Lower lobe of right lung (tissue), 2 donors: ENCODE measurements around the gene TNFRSF13B. TPM values are rescaled to one million over a fixed set of nuclear protein-coding genes. Genes with fewer than 3 reads are reported as not detected.
"Not testable (repeated sequence)": the region's sequence is repeated elsewhere in the genome, so short reads cannot be mapped to it uniquely, and the experiment has no call there.

Experiments used
- ATAC-seq, 2 donors: fragments of 200-7000 bp; cut with Tn5 transposase; one replicate each; pipeline ENCODE4 v1.9.1; 2020 to 2022; ENCODE audit warnings: mild to moderate bottlenecking in 2 of 2, moderate library complexity in 2 of 2
- DNase-seq: peaks from one replicate; pipeline ENCODE4 v3.0.0-alpha.2; 2020
- H3K27ac ChIP-seq: fragments of 200-600 bp; one replicate; pipeline ENCODE4 v1.8.0; 2022
- H3K27me3 ChIP-seq: fragments of 200-600 bp; one replicate; pipeline ENCODE4 v1.8.0; 2022; ENCODE audit warnings: low read depth
- H3K36me3 ChIP-seq: fragments of 200-600 bp; one replicate; pipeline ENCODE4 v1.8.0; 2022; ENCODE audit warnings: mild to moderate bottlenecking
- H3K4me1 ChIP-seq: fragments of 200-600 bp; one replicate; pipeline ENCODE4 v1.8.0; 2022
- H3K4me3 ChIP-seq: fragments of 200-600 bp; one replicate; pipeline ENCODE4 v1.8.0; 2022; ENCODE audit warnings: mild to moderate bottlenecking
- H3K9me3 ChIP-seq: fragments of 200-600 bp; one replicate; pipeline ENCODE4 v1.8.0; 2022
- intact Hi-C: fragments of 100-400 bp; cut with DNase I; formaldehyde crosslinking; loops from one replicate; pipeline ENCODE4 v1.11.0; 2022
- total RNA-seq: library from RNA; stranded (reverse); fragmentation: NEBNext Ultra II Directional; extraction: Animal tissue kit (Norgen Biotek cat#: 25700); gene quantifications from one replicate; pipeline ENCODE4 v1.2.1, GENCODE V29; 2021
- TF ChIP-seq, protein P1 (sequence below): fragments of 200-600 bp; IDR thresholded peaks from one replicate; pipeline ENCODE4 v1.8.0; 2022; ENCODE audit warnings: antibody characterized with exemption, mild to moderate bottlenecking
- donor health status: DM: no; HTN: yes; CAD: no; lungs with severe emphysema.

Gene TNFRSF13B
- total RNA-seq, 1 donor from 2014 or later, result 0.27 TPM

DNA sequence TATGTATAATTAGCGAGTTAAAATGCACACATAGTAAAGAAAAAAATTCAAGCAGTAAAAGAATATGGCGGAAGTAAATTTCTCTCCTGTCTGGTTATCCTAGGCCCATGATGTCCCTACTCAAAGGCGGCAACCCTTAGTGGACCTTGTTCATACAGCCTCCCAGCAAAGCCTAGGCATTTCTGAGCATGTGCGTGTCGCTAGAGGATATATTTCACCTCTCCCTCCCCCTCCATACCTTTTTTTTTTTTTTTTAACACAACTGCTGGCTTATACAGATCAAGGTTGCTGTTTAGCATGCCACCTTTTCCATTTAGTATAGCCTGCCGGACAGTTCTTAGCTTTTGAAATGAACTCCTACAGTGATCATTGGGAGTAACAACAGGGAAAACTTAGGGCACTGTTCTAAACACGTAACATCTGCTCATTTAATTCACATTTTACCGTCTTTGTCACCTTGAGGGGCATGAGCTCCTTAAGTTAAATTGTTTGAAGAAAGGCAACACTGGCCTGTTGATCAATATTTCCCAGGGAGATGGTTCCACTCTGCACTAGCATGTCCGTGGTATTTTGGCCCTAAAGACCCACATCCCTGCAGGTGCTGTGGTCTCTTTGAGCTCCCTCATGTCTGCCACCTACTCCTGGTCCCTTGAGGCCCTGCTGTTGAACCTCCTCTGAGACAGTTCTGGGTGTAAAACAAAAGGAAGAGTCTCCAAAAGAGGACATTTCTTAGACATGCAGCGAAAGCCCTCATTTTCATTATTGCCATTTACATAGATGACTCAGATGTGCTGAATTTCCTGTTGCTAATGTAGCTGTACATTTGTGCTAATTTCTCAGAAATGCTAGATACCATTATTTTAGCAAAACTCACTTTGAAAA, 4.1 kb upstream of the TNFRSF13B start:
- no peaks in the 10 kb centered on the region for H3K27me3 ChIP-seq
- DNase-seq (no peak), ATAC-seq (no peak)
- TF ChIP-seq, protein P1, sequence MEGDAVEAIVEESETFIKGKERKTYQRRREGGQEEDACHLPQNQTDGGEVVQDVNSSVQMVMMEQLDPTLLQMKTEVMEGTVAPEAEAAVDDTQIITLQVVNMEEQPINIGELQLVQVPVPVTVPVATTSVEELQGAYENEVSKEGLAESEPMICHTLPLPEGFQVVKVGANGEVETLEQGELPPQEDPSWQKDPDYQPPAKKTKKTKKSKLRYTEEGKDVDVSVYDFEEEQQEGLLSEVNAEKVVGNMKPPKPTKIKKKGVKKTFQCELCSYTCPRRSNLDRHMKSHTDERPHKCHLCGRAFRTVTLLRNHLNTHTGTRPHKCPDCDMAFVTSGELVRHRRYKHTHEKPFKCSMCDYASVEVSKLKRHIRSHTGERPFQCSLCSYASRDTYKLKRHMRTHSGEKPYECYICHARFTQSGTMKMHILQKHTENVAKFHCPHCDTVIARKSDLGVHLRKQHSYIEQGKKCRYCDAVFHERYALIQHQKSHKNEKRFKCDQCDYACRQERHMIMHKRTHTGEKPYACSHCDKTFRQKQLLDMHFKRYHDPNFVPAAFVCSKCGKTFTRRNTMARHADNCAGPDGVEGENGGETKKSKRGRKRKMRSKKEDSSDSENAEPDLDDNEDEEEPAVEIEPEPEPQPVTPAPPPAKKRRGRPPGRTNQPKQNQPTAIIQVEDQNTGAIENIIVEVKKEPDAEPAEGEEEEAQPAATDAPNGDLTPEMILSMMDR, result no peak
- no peak overlapping the region for H3K27ac ChIP-seq
- H3K9me3 ChIP-seq, result no peaks in the 10 kb centered on the region
- H3K4me3 ChIP-seq, result no peak overlapping the region
- H3K36me3 ChIP-seq, result no peaks in the 10 kb centered on the region
- intact Hi-C loops, result no loop called here
- H3K4me1 ChIP-seq, result no peaks in the 10 kb centered on the region

DNA sequence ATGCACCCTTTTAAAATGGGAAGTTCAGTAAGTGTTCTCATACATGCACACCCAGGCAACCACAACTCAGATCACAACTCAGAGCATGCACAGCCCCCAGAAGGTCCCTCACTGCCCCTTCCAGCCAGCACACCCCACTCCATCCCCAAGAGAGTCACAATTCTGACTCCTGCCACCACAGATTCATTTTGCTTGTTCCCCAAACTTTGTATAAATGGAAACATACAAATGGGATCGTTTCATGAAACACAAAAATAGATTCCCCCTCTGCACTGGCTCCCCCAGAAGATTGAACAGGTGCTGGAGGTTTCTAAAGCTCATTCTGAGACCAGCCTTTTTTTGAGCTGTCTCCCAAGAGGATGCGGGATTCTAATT, 3.3 kb upstream of the TNFRSF13B start:
- intact Hi-C loops, result no loop called here
- Histone ChIP-seq H3K27me3 (no peaks in the 10 kb centered on the region), H3K4me1 (no peaks in the 10 kb centered on the region), H3K36me3 (no peaks in the 10 kb centered on the region), H3K27ac (no peak overlapping the region), H3K4me3 (no peak overlapping the region), H3K9me3 (no peaks in the 10 kb centered on the region)
- ATAC-seq, result no peak
- DNase-seq, result no peak
- TF ChIP-seq, protein P1, result no peak

DNA sequence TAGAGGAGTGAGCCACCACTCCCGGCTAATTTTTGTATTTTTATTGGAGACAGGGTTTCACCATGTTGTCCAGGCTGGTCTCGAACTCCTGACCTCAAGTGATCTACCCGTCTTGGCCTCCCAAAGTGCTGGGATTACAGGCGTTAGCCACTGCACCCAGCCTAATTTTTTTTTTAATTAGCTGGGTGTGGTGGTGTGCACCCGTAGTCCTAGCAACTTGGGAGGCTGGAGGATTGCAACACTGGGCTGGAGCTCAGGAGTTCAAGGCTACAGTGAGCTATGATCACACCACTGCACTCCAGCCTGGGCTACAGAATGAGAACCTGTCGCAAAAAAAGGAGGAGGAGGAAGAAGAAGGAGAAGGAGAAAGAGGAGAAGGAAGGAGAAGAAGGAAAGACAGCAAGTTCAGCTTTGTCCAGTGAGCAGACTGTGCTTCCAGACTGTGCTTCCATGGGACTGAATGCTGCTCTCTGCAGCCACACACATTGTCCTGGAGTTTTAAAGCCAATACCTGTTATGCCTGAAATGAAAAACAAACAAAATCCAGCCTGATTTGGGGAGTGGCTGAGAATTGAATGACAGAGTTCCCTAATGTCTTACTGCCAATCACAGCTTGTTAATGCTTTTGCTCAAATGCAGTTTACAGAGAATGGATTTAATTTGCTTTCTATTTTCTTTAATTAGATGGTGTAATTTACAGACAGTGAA, 2.8 kb upstream of the TNFRSF13B start:
- DNase-seq (no peak), ATAC-seq (no peak)
- Histone ChIP-seq H3K27ac (no peak overlapping the region), H3K36me3 (no peaks in the 10 kb centered on the region), H3K27me3 (no peaks in the 10 kb centered on the region), H3K4me3 (no peak overlapping the region), H3K9me3 (no peaks in the 10 kb centered on the region), H3K4me1 (no peaks in the 10 kb centered on the region)
- TF ChIP-seq, protein P1, result no peak
- intact Hi-C loops, result no loop called here

DNA sequence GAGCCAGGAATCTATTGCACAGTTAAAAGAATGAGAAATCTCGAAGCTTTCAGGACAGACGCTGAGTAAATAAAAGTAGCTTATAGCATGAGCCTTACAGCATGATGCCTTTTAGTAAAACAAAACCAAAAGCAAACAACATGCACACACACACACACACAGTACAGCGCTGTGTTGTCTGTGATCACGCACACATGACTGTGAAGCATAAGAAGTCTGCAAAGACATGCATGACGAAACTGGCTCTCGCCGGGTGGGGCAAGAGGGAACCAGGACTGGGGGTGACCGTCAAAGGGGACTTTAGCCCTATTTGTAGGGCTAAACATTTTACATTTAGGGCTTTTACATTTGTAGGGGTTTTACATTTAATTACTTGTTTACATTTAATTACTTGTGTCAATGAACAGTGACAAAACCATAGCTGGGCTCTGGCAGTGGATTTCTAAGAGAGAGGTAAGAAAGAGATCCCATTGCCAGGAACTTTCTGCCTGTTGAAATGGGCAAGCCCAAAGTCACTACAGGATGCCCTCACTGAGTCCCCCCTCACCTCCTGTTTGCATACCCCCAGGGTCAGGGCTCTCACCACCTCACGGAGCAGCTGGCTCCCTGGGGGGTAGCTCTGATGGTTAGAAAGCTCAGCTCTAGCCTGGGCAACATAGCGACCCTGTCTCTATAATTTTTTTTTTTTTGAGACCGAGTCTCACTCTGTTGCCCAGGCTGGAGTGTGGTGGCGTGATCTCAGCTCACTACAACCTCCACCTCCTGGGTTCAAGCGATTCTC, 2.0 kb upstream of the TNFRSF13B start:
- no peaks in the 10 kb centered on the region for H3K36me3 ChIP-seq
- DNase-seq (no peak), ATAC-seq (no peak)
- no peaks in the 10 kb centered on the region for H3K27me3 ChIP-seq
- no peaks in the 10 kb centered on the region for H3K4me1 ChIP-seq
- H3K9me3 ChIP-seq, result no peaks in the 10 kb centered on the region
- H3K27ac ChIP-seq, result no peak overlapping the region
- intact Hi-C loops, result no loop called here
- TF ChIP-seq, protein P1, result no peak
- no peak overlapping the region for H3K4me3 ChIP-seq

DNA sequence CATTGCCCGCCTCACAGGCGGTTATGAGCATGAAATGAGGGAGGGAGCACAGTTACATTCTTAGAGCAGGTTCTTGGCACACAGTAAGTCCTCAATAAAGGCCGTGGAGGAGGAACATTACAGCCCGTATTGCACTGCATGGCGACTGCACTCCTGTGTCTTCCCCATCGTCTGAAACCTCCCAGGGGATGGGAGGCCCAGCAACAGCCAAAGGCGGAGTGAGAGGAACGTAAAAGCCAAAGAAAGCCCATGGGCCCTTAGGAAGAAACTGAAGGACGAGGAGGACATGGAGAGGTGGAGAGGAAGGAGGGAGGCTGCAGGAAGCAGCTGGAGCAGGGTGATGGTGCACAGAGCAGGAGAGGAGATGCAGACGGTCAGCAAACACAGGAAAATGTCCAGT, 1.1 kb upstream of the TNFRSF13B start:
- H3K36me3 ChIP-seq, result not testable (repeated sequence)

More for the DNA sequence above, 1.1 kb upstream of the TNFRSF13B start:
- intact Hi-C loops, H3K4me1 ChIP-seq, H3K4me3 ChIP-seq, ATAC-seq, DNase-seq, H3K27me3 ChIP-seq, H3K27ac ChIP-seq, H3K9me3 ChIP-seq: not testable (repeated sequence)
